ENCODE measurements around the gene CLRN1. TPM values are rescaled to one million over a fixed set of nuclear protein-coding genes. Genes with fewer than 3 reads are reported as not detected.
A peak's percentile ranks its signal among the peaks of the same experiment; 100 is the strongest.

CLRN1 gene
- total RNA-seq, 4 donors from 2014 or later, result not detected

DNA sequence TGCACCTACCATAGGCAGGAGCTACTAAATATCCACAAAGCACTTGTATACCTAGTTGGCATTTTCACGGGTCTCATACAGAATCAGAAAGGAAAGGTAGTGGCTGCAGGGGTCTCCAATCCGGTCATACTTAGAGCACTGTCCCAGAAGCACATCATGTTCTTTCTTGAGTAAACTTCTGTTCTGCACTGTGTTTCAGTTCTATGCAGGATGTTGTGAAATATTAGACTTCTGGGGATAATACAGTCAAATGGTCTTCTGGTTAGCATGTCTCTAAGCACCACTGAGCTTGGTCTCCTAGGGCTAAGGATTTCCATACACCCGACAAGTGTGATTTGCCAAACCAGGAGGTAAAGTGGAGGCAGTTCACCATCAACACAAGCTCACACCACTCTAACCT lies 95.2 kb downstream of the CLRN1 start:
- no peaks in the 10 kb centered on the region for H3K9me3 ChIP-seq
- H3K27ac ChIP-seq, result peak overlapping the region in 1 of 4 donors; percentile 15
- WGBS, 2 donors, result 79 to 83% methylated on average over 3 of the region's 3 CpGs
- H3K4me3 ChIP-seq, result no peak overlapping the region
- no peak for DNase-seq (ENCODE audit: low spot score in 2 of 2)
- H3K27me3 ChIP-seq, result no peaks in the 10 kb centered on the region
- TF ChIP-seq EP300 (IDR thresholded peaks at IDR 0.05) (no peak), POLR2A (IDR thresholded peaks at IDR 0.05) (no peak), CTCF (IDR thresholded peaks at IDR 0.05) (no peak)
- H3K36me3 ChIP-seq, result no peaks in the 10 kb centered on the region
- H3K4me1 ChIP-seq, result peaks cover 0 to 44% (median 17%) of the 10 kb centered on the region in 4 donors

DNA sequence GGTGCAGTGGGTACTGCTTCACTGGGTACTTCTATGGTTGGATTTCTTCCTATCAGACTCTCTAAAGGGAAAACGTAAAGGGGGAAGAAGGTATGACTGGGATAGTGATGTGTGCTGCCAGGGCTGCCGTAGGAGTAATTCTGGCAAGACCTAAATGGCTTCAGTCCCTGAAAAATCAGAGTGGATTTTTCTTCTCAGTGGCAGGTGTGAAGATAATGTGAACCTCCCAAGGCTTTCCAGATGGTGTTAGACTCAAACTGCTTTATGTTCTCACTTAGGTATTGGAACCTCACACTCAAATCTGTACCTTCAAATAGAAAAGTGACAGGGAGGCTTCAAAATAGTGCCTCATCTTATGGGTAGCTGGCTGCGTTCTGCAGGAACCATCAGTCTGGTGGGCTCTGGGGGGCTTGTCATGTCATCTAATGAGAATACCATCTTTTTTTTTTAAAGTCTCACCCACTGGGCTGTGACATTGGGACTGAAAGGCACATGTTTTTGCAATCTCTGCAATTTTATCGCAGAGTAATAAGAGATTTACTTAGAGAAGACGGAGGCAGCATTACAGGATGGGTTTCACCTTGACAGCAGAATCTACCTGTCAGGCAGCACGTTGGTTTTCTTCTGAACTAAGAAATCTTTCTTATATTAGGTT lies 95.8 kb downstream of the CLRN1 start:
- TF ChIP-seq POLR2A (IDR thresholded peaks at IDR 0.05) (no peak), EP300 (IDR thresholded peaks at IDR 0.05) (no peak), CTCF (IDR thresholded peaks at IDR 0.05) (no peak)
- DNase-seq (ENCODE audit: low spot score in 2 of 2), result no peak
- WGBS, 2 donors, result 87 to 90% methylated on average over 6 of the region's 6 CpGs
- Histone ChIP-seq H3K36me3 (no peaks in the 10 kb centered on the region), H3K27ac (peak overlapping the region in 1 of 4 donors; percentile 36), H3K4me1 (peaks cover 0 to 44% (median 17%) of the 10 kb centered on the region in 4 donors), H3K9me3 (no peaks in the 10 kb centered on the region), H3K4me3 (no peak overlapping the region), H3K27me3 (no peaks in the 10 kb centered on the region)

Other genes with a start within 250 kb of the CLRN1 start
- gene SIAH2, start 209.6 kb downstream of the CLRN1 start, total RNA-seq, result 10 to 100 TPM; 60.5 to 73.7 (median 62.7) TPM
- not detected for gene MINDY4B, start 67.3 kb downstream of the CLRN1 start, total RNA-seq
- 1 to 10 TPM; 1.2 to 5.9 (median 2.4) TPM for gene MED12L, start 112.9 kb upstream of the CLRN1 start, total RNA-seq
- gene GPR171, start 230.5 kb upstream of the CLRN1 start, total RNA-seq, result 1 to 10 TPM in 2 of 4 donors, under 1 TPM in 1, not detected in 1; 0.84 to 2.7 (median 1.3) TPM